GM12891 (cell line): ENCODE measurements around the gene ADAMTSL3.

Source experiments
- PAX5 ChIP-seq: IDR thresholded peaks from 2 replicates; pipeline ENCODE4 v1.6.1; 2011; ENCODE audit warnings: low read length, moderate library complexity, mild to moderate bottlenecking; ENCODE audit not compliant: insufficient read depth, severe bottlenecking
- POLR2A ChIP-seq: IDR thresholded peaks from 2 replicates; pipeline ENCODE4 v1.6.1; 2011; ENCODE audit warnings: low read depth, low read length, control low read depth
- POLR2AphosphoS5 ChIP-seq: IDR thresholded peaks from 2 replicates; pipeline ENCODE4 v1.6.1; 2011; ENCODE audit warnings: low read depth, low read length, control low read depth
- TAF1 ChIP-seq: IDR thresholded peaks from 2 replicates; pipeline ENCODE4 v1.6.1; 2011; ENCODE audit warnings: low read depth, low read length, control low read depth

DNA sequence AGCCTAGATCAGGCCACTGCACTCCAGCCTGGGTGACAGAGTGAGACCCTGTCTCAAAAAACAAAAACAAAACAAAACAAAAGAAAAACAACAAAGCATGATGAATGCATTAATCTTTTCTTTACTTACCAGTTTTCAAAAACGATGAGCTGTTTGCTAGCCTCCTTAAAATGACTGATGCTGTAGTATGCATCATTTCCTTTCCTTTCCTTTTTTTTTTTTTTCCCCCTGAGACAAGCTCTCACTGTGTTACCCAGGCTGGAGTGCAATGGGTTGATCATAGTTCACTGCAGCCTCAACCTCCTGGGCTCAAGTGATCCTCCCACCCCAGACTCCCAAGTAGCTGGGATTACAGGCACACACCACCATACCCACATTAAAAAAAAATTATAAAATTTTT is 202.0 kb downstream of the ADAMTSL3 start:
- TF ChIP-seq POLR2A (no peak), POLR2AphosphoS5 (no peak), TAF1 (no peak), PAX5 (no peak)
